GM12874 (cell line): ENCODE results near the gene UBQLN3.

ENCODE experiments used
- TF ChIP-seq, protein P1 (sequence below): IDR thresholded peaks from 2 replicates; pipeline ENCODE4 v1.5.1; 2011; ENCODE audit warnings: low read depth, mild to moderate bottlenecking, control low read depth, low read length, moderate library complexity; ENCODE audit not compliant: insufficient read depth

UBQLN3 gene

DNA sequence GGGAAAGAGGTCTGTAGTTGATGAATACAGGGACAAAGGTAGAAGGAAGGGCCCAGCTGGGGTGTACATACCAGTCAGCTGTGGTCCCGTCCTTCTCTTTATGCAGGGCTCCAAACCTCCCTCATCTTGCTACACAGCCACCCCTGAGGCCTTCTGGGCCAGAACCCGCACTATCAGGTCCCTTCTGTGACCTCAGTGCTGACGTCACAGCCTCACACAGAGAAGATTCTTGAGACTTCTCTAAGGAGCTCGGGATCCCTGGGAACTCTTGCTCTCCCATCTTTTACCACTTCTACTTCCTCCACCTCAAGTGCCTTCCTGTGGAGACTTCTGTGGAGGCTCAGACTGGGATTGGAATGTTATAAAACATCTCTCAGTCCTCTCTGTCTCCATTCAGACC, at the start of gene UBQLN3:
Gene UBQLN3, minus strand, starts transcription at position 155 of the 400 bp plus-strand sequence. CDS start 399 bp downstream, outside the sequence.
- TF ChIP-seq, protein P1, sequence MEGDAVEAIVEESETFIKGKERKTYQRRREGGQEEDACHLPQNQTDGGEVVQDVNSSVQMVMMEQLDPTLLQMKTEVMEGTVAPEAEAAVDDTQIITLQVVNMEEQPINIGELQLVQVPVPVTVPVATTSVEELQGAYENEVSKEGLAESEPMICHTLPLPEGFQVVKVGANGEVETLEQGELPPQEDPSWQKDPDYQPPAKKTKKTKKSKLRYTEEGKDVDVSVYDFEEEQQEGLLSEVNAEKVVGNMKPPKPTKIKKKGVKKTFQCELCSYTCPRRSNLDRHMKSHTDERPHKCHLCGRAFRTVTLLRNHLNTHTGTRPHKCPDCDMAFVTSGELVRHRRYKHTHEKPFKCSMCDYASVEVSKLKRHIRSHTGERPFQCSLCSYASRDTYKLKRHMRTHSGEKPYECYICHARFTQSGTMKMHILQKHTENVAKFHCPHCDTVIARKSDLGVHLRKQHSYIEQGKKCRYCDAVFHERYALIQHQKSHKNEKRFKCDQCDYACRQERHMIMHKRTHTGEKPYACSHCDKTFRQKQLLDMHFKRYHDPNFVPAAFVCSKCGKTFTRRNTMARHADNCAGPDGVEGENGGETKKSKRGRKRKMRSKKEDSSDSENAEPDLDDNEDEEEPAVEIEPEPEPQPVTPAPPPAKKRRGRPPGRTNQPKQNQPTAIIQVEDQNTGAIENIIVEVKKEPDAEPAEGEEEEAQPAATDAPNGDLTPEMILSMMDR: no peak

DNA sequence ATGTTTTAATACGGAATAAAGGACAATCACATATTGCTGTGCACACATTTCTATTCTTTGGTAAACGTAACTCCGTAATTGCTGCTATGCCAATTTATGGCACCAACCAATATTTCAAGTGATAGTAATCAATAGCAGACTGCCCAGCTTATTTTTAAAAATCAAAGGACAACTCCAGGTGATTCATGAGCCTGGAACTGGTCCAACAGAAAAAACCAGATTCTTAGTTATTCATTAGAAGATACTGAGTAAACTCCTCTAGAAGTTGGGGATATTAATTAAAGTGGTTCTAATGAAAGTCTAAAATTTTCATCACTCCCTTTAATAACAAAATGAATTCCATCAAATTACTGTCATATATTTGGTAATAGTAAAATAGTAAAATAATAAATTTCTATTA, 48.0 kb upstream of the UBQLN3 start:
- TF ChIP-seq, protein P1: no peak

DNA sequence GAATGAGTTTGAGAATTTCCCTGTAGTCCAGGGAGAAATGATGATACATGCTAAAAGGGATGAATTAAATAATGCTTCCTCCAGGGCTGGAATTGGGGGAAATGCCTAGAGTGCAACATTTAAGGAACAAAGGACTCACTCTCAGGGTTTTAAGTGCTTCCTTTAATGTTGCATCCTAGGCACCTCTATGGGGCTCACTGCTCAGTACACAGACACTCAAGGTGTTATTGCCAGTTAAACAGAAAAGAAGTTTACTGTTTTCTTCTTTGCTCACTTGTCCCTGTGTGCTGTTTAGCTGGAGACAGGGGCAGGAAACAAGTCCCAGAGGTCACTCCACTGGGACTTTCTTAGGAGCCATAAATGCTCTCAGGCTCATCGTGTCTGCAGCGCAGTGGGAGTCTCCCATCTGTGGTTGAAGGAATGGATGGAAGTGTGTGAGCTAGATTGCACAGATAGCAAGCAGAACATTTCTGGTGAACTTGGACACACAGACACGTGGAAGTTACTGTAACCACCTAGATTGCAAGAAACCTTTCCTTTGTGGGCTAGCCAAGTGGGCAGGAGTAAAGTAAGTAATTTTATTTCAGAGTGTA, 46.9 kb upstream of the UBQLN3 start:
- TF ChIP-seq, protein P1: no peak

DNA sequence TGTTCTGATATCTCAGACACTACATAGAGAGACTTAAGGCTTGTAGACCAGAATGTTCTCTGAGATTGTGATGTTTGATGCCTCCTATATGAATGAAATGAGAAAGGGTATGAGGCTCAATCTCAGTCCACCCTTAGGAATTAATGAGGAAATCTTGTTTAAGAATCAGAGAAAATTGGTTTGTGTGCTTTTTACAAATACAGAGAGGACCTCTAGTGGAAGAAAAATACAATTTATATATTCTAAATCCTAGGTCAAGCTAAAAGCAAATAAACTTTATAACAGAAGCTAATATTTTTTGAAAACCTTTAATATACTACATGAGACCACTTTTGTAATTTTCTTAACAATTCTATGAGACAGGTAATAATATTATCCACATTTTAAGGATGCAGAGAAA, 43.6 kb upstream of the UBQLN3 start:
- TF ChIP-seq, protein P1: no peak

DNA sequence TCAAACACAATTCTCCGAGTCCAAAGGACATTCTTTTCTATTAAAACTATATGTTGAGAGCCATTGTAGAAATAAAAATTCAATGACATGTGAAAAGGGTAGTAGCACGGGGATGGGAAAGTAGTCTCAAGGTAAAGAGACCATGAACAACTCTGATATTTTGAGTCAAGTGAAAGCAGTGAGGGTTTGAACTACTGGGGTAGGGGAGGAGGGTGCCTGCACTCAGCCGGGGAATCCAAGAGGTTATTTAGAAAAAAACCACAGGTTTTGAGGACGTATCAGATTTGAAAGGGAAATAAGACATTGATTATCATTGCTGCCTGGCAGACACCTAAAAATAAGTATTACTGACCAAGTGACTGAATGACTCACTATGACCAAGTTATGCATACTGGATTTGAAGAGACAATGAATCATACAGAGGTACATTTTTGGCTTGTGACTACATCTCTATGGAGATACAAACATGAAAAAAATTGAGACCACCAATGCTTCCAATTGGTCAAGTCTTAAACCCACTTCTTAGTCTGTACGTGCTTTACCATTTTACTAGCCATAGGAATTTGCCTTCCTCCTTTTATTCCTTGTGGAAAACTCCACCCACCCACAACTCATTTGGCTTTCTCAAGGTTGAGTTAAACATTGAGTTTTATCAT, 40.8 kb upstream of the UBQLN3 start:
- TF ChIP-seq, protein P1: no peak

DNA sequence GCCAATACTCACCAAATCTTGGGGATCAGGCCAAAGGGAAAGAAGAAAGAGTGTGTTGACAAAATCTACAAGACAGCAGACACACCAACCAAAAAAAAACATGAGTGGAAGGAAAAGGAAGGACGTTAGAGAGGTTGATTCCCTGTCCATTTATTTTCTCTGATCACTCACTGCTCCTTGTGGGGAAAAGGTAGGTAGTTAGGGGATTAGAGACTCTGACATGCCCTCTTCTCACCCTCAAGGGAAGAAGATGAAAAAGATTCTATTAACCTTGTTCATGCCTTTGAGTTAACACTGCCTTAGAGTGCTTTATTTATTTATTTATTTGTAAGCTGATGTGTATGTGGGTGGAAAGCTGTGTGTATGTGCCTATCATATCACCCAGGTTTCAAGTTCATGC, 38.7 kb upstream of the UBQLN3 start, which contains the start of gene OR52H1:
Gene OR52H1, minus strand, starts transcription at position 101 of the 400 bp plus-strand sequence. CDS start 3,035 bp downstream, outside the sequence.
- TF ChIP-seq, protein P1: no peak

DNA sequence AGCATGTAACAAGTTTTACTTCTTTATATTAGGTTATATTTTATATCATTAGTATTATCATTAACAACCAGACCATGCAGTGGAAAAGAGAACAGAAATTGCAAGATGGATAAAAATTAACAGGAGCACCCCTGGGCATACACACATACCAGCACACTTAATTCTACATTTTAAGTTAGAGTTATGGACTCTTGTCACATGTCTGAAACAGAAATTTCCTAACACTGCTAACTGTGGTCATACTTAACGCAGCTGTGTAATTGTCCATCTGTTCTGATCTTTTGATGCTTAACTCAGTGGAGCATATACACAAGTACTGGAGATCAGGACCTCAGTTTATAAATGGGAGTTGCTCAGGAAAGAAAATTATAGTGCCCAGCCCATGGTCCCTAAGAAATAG, 38.2 kb upstream of the UBQLN3 start:
- TF ChIP-seq, protein P1: no peak
